ENCODE results near the gene HEBP1.

HEBP1 gene

GRCh38 chr12:12986775-12987331, 13.2 kb downstream of the HEBP1 start:
- TF ChIP-seq SNAI2 (CRISPR knock-in tag; IDR thresholded peaks at IDR 0.05), result no peak
- TF ChIP-seq TSHZ2 (CRISPR knock-in tag; IDR thresholded peaks at IDR 0.05), result no peak
- no peak for TF ChIP-seq ZNF70 (CRISPR knock-in tag; IDR thresholded peaks at IDR 0.05)
- TF ChIP-seq ESRRG (CRISPR knock-in tag; IDR thresholded peaks at IDR 0.05), result no peak
- TF ChIP-seq ARNTL (CRISPR knock-in tag; IDR thresholded peaks at IDR 0.05; ENCODE audit: borderline replicate concordance, low read depth), result no peak
- TF ChIP-seq ZNF8 (CRISPR knock-in tag; IDR thresholded peaks at IDR 0.05), result no peak
- TF ChIP-seq ISL1 (CRISPR knock-in tag; IDR thresholded peaks at IDR 0.05), result no peak
- no peak for TF ChIP-seq RARB (CRISPR knock-in tag; IDR thresholded peaks at IDR 0.05)
- no peak for TF ChIP-seq OSR1 (CRISPR knock-in tag; IDR thresholded peaks at IDR 0.05)
- no peak for ATAC-seq

GRCh38 chr12:12985817-12986408, 14.2 kb downstream of the HEBP1 start:
- TF ChIP-seq OSR1 (CRISPR knock-in tag; IDR thresholded peaks at IDR 0.05) (no peak), ZFP30 (CRISPR knock-in tag; IDR thresholded peaks at IDR 0.05) (no peak), ARNTL (CRISPR knock-in tag; IDR thresholded peaks at IDR 0.05; ENCODE audit: borderline replicate concordance, low read depth) (no peak), ESRRG (CRISPR knock-in tag; IDR thresholded peaks at IDR 0.05) (no peak), PPARA (CRISPR knock-in tag; IDR thresholded peaks at IDR 0.05; ENCODE audit: borderline replicate concordance) (no peak), ISL1 (CRISPR knock-in tag; IDR thresholded peaks at IDR 0.05) (no peak), TSHZ2 (CRISPR knock-in tag; IDR thresholded peaks at IDR 0.05) (no peak), ZNF70 (CRISPR knock-in tag; IDR thresholded peaks at IDR 0.05) (no peak), GLIS3 (CRISPR knock-in tag; IDR thresholded peaks at IDR 0.05) (no peak)
- peak; percentile 93 for ATAC-seq

- ATAC-seq, result no peak
- no peak for TF ChIP-seq TSHZ2 (CRISPR knock-in tag; IDR thresholded peaks at IDR 0.05)
- TF ChIP-seq ZNF8 (CRISPR knock-in tag; IDR thresholded peaks at IDR 0.05), result no peak
- TF ChIP-seq TCF4 (CRISPR knock-in tag; IDR thresholded peaks at IDR 0.05; ENCODE audit: borderline replicate concordance), result no peak
- no peak for TF ChIP-seq ZNF565 (CRISPR knock-in tag; conservative IDR thresholded peaks at IDR 0.05; ENCODE audit: low read depth)
- TF ChIP-seq ESRRG (CRISPR knock-in tag; IDR thresholded peaks at IDR 0.05), result no peak
- TF ChIP-seq ISL1 (CRISPR knock-in tag; IDR thresholded peaks at IDR 0.05), result no peak
- no peak for TF ChIP-seq SNAI2 (CRISPR knock-in tag; IDR thresholded peaks at IDR 0.05)
- TF ChIP-seq ZC3H10 (CRISPR knock-in tag; IDR thresholded peaks at IDR 0.05), result no peak
- no peak for TF ChIP-seq TOX (CRISPR knock-in tag; IDR thresholded peaks at IDR 0.05; ENCODE audit: borderline replicate concordance)
- TF ChIP-seq POU6F1 (CRISPR knock-in tag; IDR thresholded peaks at IDR 0.05; ENCODE audit: borderline replicate concordance, low read depth), result no peak
- TF ChIP-seq CSDC2 (CRISPR knock-in tag; IDR thresholded peaks at IDR 0.05), result no peak
These were observed 15.9 kb downstream of the HEBP1 start for GRCh38 chr12:12984149-12984548.
